SK-N-DZ (cell line): ENCODE results near the gene UBE2K. TPM values are rescaled to one million over a fixed set of nuclear protein-coding genes. Genes with fewer than 3 reads are reported as not detected.
"Not testable (repeated sequence)": the region's sequence is repeated elsewhere in the genome, so short reads cannot be mapped to it uniquely, and the experiment has no call there.

Experiments
- DNase-seq: peaks from one replicate; pipeline ENCODE4 v3.0.0-alpha.2; 2015; ENCODE audit warnings: low spot score
- polyA plus RNA-seq, 2 experiments: library from polyadenylated mRNA; depleted of rRNA; stranded (reverse); fragments of >200 nt; gene quantifications; 2 replicates each; pipeline ENCODE4 v1.2.3, GENCODE V29; 2014

Gene UBE2K
- 19.9 and 23.2 TPM in 2 replicates for polyA plus RNA-seq (2014; cell fraction: cytosol; rRNA removed)
- 13.2 and 17.3 TPM in 2 replicates for polyA plus RNA-seq (2014; cell fraction: nucleus; rRNA removed)

GRCh38 chr4:39697740-39698423 lies at the start of gene UBE2K:
UBE2K (plus strand) TSS chr4:39698136; CDS start chr4:39698328, 192 bp downstream.
- peak; percentile 85 for DNase-seq

GRCh38 chr4:39648213-39648612 lies 49.7 kb upstream of the UBE2K start:
- DNase-seq = no peak

- no peak for DNase-seq
These were observed 48.9 kb upstream of the UBE2K start for GRCh38 chr4:39648827-39649558.

- no peak for DNase-seq
These were observed 48.2 kb upstream of the UBE2K start for GRCh38 chr4:39649639-39650265.

GRCh38 chr4:39651586-39651985 lies 46.4 kb upstream of the UBE2K start:
- not testable (repeated sequence) for DNase-seq

- DNase-seq = no peak
These were observed 42.7 kb upstream of the UBE2K start for GRCh38 chr4:39655211-39655610.

- DNase-seq = no peak
These were observed 42.1 kb upstream of the UBE2K start for GRCh38 chr4:39655876-39656275.

- not testable (repeated sequence) for DNase-seq
These were observed 41.3 kb upstream of the UBE2K start for GRCh38 chr4:39656638-39657037.

- DNase-seq = no peak
These were observed 40.5 kb upstream of the UBE2K start for GRCh38 chr4:39657465-39657864.

- DNase-seq = no peak
These were observed 39.2 kb upstream of the UBE2K start for GRCh38 chr4:39658756-39659155.

GRCh38 chr4:39660045-39660444 lies 37.9 kb upstream of the UBE2K start:
- DNase-seq = no peak

GRCh38 chr4:39660757-39661156 lies 37.2 kb upstream of the UBE2K start:
- no peak for DNase-seq

- DNase-seq = no peak
These were observed 35.3 kb upstream of the UBE2K start for GRCh38 chr4:39662683-39663082.

- no peak for DNase-seq
These were observed 32.9 kb upstream of the UBE2K start for GRCh38 chr4:39664828-39665731.

- no peak for DNase-seq
These were observed 30.2 kb upstream of the UBE2K start for GRCh38 chr4:39667706-39668105.

- DNase-seq = no peak
These were observed 29.0 kb upstream of the UBE2K start for GRCh38 chr4:39668887-39669286.

GRCh38 chr4:39670296-39670695 lies 27.6 kb upstream of the UBE2K start:
- not testable (repeated sequence) for DNase-seq

- DNase-seq = not testable (repeated sequence)
These were observed 22.3 kb upstream of the UBE2K start for GRCh38 chr4:39675681-39676080.

GRCh38 chr4:39681003-39681402 lies 16.9 kb upstream of the UBE2K start:
- not testable (repeated sequence) for DNase-seq

- no peak for DNase-seq
These were observed 15.8 kb upstream of the UBE2K start for GRCh38 chr4:39682138-39682537.

- DNase-seq = no peak
These were observed 11.9 kb upstream of the UBE2K start for GRCh38 chr4:39685990-39686389.
